Breast epithelium (tissue), 3 donors: ENCODE measurements around the gene PARP4.

Experiments used
- CTCF ChIP-seq, 3 donors: fragments of 450-650 bp; IDR thresholded peaks; one replicate each; pipeline ENCODE4 v1.5.1; 2016 to 2017; ENCODE audit warnings: antibody characterized with exemption in 3 of 3, mild to moderate bottlenecking in 3 of 3, moderate library complexity in 3 of 3
- POLR2A ChIP-seq: fragments of 450-650 bp; IDR thresholded peaks from one replicate; pipeline ENCODE4 v1.6.1; 2016; ENCODE audit warnings: antibody characterized with exemption, mild to moderate bottlenecking, moderate library complexity
- POLR2AphosphoS5 ChIP-seq, 3 donors: sonication (generic); formaldehyde crosslinking; IDR thresholded peaks; one replicate each; pipeline ENCODE4 v1.6.1; 2017; ENCODE audit warnings: antibody characterized with exemption in 3 of 3

- no peak for TF ChIP-seq POLR2AphosphoS5 (IDR thresholded peaks at IDR 0.05)
- no peak for TF ChIP-seq CTCF (IDR thresholded peaks at IDR 0.05)
- no peak for TF ChIP-seq POLR2A
Measured at GRCh38 chr13:24516919-24517318, 4.3 kb upstream of the PARP4 start.
